Measurements from ENCODE around the gene LUC7L3.
"Not testable (repeated sequence)": the region's sequence is repeated elsewhere in the genome, so short reads cannot be mapped to it uniquely, and the experiment has no call there.

The LUC7L3 gene

GRCh38 chr17:50787106-50787505 is 67.7 kb downstream of the LUC7L3 start:
- no peak for ATAC-seq

DNA sequence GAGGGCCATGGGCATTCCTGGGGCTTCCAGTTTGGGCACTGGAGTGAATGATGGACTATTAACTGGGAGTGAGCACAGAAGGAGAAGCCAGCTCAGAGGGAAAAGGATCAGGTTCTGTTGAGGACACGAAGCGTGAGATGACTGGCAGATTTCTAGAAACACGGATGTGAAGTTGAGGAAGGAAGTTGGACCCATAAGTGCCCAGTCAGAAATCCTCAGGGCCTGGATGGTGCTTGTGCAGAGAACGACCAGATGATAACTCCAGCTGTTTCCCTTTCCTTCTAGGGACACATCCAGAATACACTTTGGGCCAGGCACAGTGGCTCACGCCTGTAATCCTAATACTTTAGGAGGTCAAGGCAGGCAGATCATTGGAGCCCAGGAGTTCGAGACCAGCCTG is 71.2 kb downstream of the LUC7L3 start:
- ATAC-seq: no peak

- no peak for ATAC-seq
Measured at GRCh38 chr17:50792132-50792531, 72.7 kb downstream of the LUC7L3 start.

- ATAC-seq: no peak
Measured at GRCh38 chr17:50793007-50793406, 73.6 kb downstream of the LUC7L3 start.

- ATAC-seq: no peak
Measured at GRCh38 chr17:50794361-50794760, 75.0 kb downstream of the LUC7L3 start.

DNA sequence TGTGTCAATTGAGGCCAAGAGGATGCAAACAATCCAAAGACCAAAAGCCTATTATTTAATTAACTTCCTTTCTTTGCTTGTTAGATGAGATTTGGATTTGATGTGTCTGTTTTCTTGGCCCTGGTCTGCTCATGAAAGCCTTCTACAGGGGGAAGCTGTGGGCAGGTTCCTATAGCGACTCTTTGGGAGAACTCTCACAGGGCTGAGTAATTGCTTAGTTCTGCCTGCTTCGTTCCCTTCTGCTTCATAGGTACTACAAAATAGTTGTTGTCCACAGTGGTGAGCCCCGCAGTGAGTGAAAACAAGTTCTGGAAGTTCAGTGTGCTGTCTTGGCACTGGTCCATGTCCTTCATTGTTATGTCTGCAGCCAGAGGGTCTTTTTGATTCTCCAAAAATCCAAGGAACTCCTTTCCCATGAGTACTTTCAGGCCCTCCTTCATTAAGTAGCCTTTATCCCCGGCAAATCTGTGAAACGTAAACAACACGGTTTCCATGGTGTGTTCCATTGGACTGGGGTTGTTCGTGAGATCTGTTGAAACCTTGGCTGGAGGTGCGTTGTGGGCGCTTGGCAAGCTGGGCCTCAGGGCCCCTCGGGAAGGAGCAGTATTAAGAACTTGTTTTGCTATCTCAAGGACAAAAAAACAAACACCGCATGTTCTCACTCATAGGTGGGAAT is 77.9 kb downstream of the LUC7L3 start:
- no peak for ATAC-seq

DNA sequence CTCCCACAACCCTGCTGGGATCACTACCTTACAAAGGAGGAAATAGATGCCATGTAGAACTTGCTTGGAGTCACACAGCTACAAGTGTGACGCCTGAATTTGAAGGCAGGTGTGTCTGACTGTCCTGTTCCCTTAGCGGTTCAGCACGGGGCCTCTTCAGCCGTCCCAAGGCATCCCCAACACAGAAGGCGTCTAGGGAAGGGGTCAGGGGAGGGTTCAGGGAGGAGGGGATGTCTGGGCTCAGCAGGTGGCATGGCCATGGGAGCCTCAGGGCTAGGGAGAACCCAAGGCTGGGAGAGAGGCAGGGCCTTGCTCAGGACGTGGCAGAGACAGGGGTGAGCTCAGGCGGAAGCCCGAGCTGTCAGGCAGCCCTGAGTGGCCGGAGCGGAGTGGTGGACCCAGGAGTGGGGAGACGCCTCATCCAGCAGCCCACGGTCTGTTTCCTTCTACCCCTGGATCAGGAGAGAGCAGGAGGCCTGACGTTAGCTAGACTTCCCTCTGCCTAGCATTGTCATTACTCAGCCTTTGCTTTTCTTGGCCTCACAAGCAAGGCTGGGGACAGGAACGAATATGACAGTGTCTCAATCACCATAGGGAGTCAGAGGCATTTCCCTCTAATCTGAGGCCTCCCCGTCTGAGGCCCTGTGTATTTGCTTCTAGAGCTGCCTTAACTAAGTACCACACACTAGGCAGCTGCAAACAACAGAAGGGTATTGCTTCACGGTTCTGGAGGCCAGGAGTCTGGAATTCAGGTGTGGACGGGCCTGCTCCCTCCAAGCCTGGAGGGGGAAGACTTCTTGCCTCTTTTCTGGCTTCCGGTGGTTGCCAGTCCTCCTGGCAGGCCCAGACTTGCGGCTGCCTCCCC is 79.3 kb downstream of the LUC7L3 start:
- no peak for ATAC-seq

DNA sequence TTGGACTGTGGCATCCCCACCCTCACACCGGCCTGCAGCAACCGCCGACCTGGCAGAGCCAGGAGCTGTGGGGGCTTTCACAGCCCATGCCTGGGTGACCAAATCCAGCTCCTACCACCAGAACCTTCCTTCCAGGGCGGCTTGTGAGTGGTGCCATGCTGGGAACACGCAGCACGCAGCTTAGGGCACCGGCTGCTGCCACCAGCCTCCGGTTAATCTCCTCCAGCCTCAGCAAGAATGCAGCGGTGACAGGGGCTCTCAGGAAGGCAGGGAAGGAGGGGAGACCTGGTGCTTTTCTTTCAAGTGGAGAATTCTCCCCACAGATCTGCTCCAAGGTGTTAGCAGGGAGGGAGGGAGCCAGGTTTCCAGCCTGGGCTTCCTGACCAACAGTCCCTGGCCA is 80.2 kb downstream of the LUC7L3 start:
- no peak for ATAC-seq

DNA sequence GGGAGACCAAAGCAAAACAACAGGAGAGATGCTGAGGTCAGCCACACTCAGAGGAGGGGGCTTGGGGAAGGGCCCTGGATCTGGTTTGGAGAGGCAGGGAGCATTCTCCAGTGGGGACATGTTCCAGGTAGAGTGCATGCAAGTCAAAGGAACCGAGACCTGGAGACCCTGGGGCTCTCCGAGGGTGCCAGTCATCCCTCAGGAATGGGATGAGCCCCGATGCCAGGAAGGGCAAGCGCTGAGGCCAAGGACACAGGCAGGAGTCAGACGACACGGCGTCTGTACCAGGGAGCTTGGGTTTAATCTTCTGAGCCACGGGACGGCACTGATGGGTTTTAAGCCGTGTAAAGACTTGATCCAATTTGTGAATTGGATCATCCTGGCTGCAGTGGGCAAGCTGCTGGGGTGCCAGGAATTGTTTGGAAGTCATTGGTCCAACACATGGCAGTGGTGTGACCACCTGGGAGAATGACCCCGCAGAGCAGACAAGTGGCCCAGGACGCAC is 80.8 kb downstream of the LUC7L3 start:
- no peak for ATAC-seq

- ATAC-seq: no peak
Measured at GRCh38 chr17:50802609-50803571, 83.5 kb downstream of the LUC7L3 start.

DNA sequence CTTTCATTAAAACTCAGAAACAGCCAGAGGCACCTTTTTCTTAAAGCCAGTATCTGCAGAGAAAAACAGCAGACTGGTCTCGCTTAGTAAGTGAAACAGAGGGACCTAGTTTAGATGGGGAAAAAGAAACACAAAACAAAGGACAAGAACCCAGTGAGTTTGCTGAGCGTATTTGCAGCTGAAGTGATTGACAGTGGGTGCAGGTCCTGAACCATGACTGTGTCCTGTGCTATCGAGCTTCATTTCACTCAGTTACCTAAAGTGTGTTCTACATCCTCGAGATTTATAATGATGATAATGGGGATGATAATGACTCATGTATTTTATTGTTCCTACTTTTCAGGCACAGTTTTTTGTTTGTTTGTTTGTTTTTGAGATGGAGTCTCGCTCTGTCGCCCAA is 84.3 kb downstream of the LUC7L3 start:
- no peak for ATAC-seq

- ATAC-seq: not testable (repeated sequence)
Measured at GRCh38 chr17:50804749-50805475, 85.5 kb downstream of the LUC7L3 start.

DNA sequence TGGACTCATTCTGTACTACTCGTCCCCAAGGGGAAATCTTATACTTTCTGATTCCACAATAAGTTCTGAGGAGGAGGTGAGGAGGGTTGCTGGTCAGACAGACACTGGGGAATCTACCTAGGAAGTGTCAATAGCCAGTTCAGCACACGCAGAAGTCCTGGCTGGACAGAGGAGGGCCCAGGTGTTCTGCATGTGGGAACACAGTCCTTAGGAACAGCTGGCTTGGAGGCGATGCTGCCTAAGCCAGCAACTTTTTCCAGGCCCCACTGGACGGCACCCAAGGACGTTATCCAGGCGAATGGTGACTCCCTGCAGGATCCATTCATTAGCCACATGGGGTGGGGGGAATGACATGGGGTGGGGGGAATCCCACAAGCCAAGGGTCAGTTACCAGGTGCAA is 86.1 kb downstream of the LUC7L3 start:
- no peak for ATAC-seq
